Activated CD4-positive, alpha-beta T cell treated with anti-CD3 and anti-CD28 coated beads, Interleukin-2, Interleukin-4, amounts not matched to agents 100 ng/mL and 50 ng/mL, durations not matched to agents 16 hours and 8 hours (primary cell): ENCODE measurements around the gene ASIC4.

Experiments used
- DNase-seq: peaks from one replicate; pipeline ENCODE4 v3.0.0-alpha.2; 2020; ENCODE audit warnings: low spot score

The ASIC4 gene

GRCh38 chr2:219514836-219515235 lies 554 bp downstream of the ASIC4 start:
- DNase-seq, result no peak

- DNase-seq, result no peak
Measured at GRCh38 chr2:219515874-219516629, 1.8 kb downstream of the ASIC4 start.

GRCh38 chr2:219516888-219517287 lies 2.6 kb downstream of the ASIC4 start:
- no peak for DNase-seq

- DNase-seq, result no peak
Measured at GRCh38 chr2:219517954-219518778, 3.9 kb downstream of the ASIC4 start.

- no peak for DNase-seq
Measured at GRCh38 chr2:219519526-219519916, 5.2 kb downstream of the ASIC4 start.

- DNase-seq, result no peak
Measured at GRCh38 chr2:219520079-219520478, 5.8 kb downstream of the ASIC4 start.

GRCh38 chr2:219521066-219521880 lies 7.0 kb downstream of the ASIC4 start:
- no peak for DNase-seq

- DNase-seq, result no peak
Measured at GRCh38 chr2:219522111-219523030, 8.1 kb downstream of the ASIC4 start.

GRCh38 chr2:219523031-219523671 lies 8.9 kb downstream of the ASIC4 start:
- DNase-seq, result no peak

GRCh38 chr2:219524817-219525216 lies 10.5 kb downstream of the ASIC4 start:
- no peak for DNase-seq

- DNase-seq, result no peak
Measured at GRCh38 chr2:219525533-219526232, 11.4 kb downstream of the ASIC4 start.

GRCh38 chr2:219526320-219527075 lies 12.2 kb downstream of the ASIC4 start:
- DNase-seq, result no peak

- no peak for DNase-seq
Measured at GRCh38 chr2:219527076-219527394, 12.8 kb downstream of the ASIC4 start.

GRCh38 chr2:219527472-219527871 lies 13.2 kb downstream of the ASIC4 start:
- DNase-seq, result no peak

- DNase-seq, result peak; percentile 84
Measured at GRCh38 chr2:219530048-219530963, 16.0 kb downstream of the ASIC4 start.

- no peak for DNase-seq
Measured at GRCh38 chr2:219531639-219532377, 17.5 kb downstream of the ASIC4 start.

- no peak for DNase-seq
Measured at GRCh38 chr2:219532378-219532649, 18.0 kb downstream of the ASIC4 start.
